ENCODE data around the gene FRMD1.

- TF ChIP-seq CTCF (conservative IDR thresholded peaks at IDR 0.05 in 1 of 2, IDR thresholded peaks at IDR 0.05 in 1 of 2; ENCODE audit: extremely low read depth in 1 of 2, insufficient read depth in 1 of 2, low read depth in 1 of 2, low read length in 2 of 2) = no peak
- TF ChIP-seq EZH2 (IDR thresholded peaks at IDR 0.05; ENCODE audit: borderline replicate concordance, low read length) = no peak
These were observed 36.9 kb upstream of the FRMD1 start for GRCh38 chr6:168115748-168116437.

Measured in mammary epithelial cell (primary cell).